H1 (cell line): ENCODE results near the gene MSH5. TPM values are rescaled to one million over a fixed set of nuclear protein-coding genes. Genes with fewer than 3 reads are reported as not detected.

Experiments used
- CTCF ChIA-PET: fragments of 300-600 bp; sonication (Branson Sonifier 250); formaldehyde crosslinking; loops from one replicate; lab custom pipeline; 2021; ENCODE audit not compliant: partially characterized antibody; lab: Charles Lee
- POLR2A ChIA-PET: fragments of 300-600 bp; sonication (Branson Sonifier 250); formaldehyde crosslinking; loops from one replicate; lab custom pipeline; 2021; ENCODE audit warnings: inconsistent platforms; ENCODE audit not compliant: partially characterized antibody; lab: Charles Lee
- DNase-seq, 2 experiments: peaks; one replicate each; pipeline versions ENCODE4 v3.0.0 to v3.0.0-alpha.2; 2010 to 2022; ENCODE audit warnings: low spot score in 2 of 2, low read depth in 1 of 2, mixed read lengths in 1 of 2
- FAIRE-seq: peaks from 2 replicates; lab custom pipeline; 2011; peaks lifted over from hg19 to GRCh38; lab: Jason Lieb, UNC
- H2AFZ ChIP-seq: 2 replicates; pipeline ENCODE4 v1.8.1; 2012; ENCODE audit warnings: low read length, inconsistent platforms
- H2AK5ac ChIP-seq: 2 replicates; pipeline ENCODE4 v1.6.1; 2013; ENCODE audit warnings: low read depth, low read length
- H2BK120ac ChIP-seq: replicated peaks from 2 replicates; pipeline ENCODE3; 2013; ENCODE audit warnings: low read depth, low read length, inconsistent platforms
- H2BK12ac ChIP-seq: 2 replicates; pipeline ENCODE4 v1.6.1; 2013; ENCODE audit warnings: low read depth, low read length
- H2BK15ac ChIP-seq: 2 replicates; pipeline ENCODE4 v1.6.1; 2013; ENCODE audit warnings: low read length
- H2BK20ac ChIP-seq: 2 replicates; pipeline ENCODE4 v1.6.1; 2013; ENCODE audit warnings: low read length
- H2BK5ac ChIP-seq: 2 replicates; pipeline ENCODE4 v1.6.1; 2013; ENCODE audit warnings: low read depth, low read length
- H3K14ac ChIP-seq: 2 replicates; pipeline ENCODE4 v1.6.1; 2013; ENCODE audit warnings: inconsistent platforms; ENCODE audit not compliant: insufficient read length
- H3K18ac ChIP-seq: 2 replicates; pipeline ENCODE4 v1.6.1; 2013; ENCODE audit warnings: low read length; ENCODE audit errors: extremely low read depth
- H3K23ac ChIP-seq: 2 replicates; pipeline ENCODE4 v1.6.1; 2013; ENCODE audit warnings: inconsistent platforms; ENCODE audit not compliant: insufficient read length
- H3K23me2 ChIP-seq: 2 replicates; pipeline ENCODE4 v1.6.1; 2013; ENCODE audit warnings: low read depth, low read length
- H3K27ac ChIP-seq: 2 replicates; pipeline ENCODE4 v1.6.1; 2011; ENCODE audit warnings: low read depth, low read length, inconsistent platforms
- H3K27me3 ChIP-seq, 4 experiments: replicated peaks in 1 of 4; 1 replicate in 1 of 4; 2 replicates in 3 of 4; pipeline versions ENCODE4 v1.6.1 to v1.8.1; 2011 to 2013; ENCODE audit warnings: low read length in 3 of 4, mild to moderate bottlenecking in 3 of 4, inconsistent platforms in 2 of 4, mixed read lengths in 2 of 4, moderate library complexity in 1 of 4; ENCODE audit not compliant: control insufficient read depth in 3 of 4, insufficient read depth in 3 of 4; ENCODE audit errors: extremely low read depth in 1 of 4
- H3K36me3 ChIP-seq, 4 experiments: 2 replicates each; pipeline versions ENCODE4 v1.6.1 to v1.8.1; 2011 to 2013; ENCODE audit warnings: mild to moderate bottlenecking in 4 of 4, low read length in 3 of 4, moderate library complexity in 2 of 4, control low read depth in 1 of 4, inconsistent platforms in 1 of 4; ENCODE audit not compliant: insufficient read depth in 4 of 4, control insufficient read depth in 2 of 4
- H3K4ac ChIP-seq: replicated peaks from 2 replicates; pipeline ENCODE3; 2013; ENCODE audit warnings: low read length, low read depth, mixed read lengths, inconsistent platforms; ENCODE audit not compliant: insufficient read length
- H3K4me1 ChIP-seq, 4 experiments: replicated peaks in 1 of 4; 1 replicate in 1 of 4; 2 replicates in 3 of 4; pipeline versions ENCODE4 v1.6.1 to v1.8.1; 2011 to 2013; ENCODE audit warnings: low read length in 3 of 4, inconsistent platforms in 2 of 4, mixed read lengths in 1 of 4; ENCODE audit not compliant: insufficient read depth in 4 of 4, control insufficient read depth in 3 of 4
- H3K4me2 ChIP-seq, 2 experiments: 2 replicates each; pipeline versions ENCODE4 v1.6.1 to v1.8.1; 2011 to 2013; ENCODE audit warnings: low read depth in 2 of 2, low read length in 2 of 2, control low read depth in 1 of 2, inconsistent platforms in 1 of 2, mild to moderate bottlenecking in 1 of 2; ENCODE audit not compliant: insufficient read depth in 1 of 2
- H3K4me3 ChIP-seq, 4 experiments: fragments of 200-600, 300-600 bp in 1 of 4; sonication (generic), shearing (Covaris generic), sonication (Bioruptor Twin) in 1 of 4; 2 replicates each; pipeline versions ENCODE4 v1.5.1 to v1.8.1; 2011 to 2016; ENCODE audit warnings: low read length in 4 of 4, low read depth in 3 of 4, control low read depth in 2 of 4, inconsistent platforms in 2 of 4, mild to moderate bottlenecking in 2 of 4, mixed read lengths in 1 of 4, moderate library complexity in 1 of 4; ENCODE audit not compliant: insufficient read depth in 2 of 4; ENCODE audit errors: extremely low read depth in 1 of 4
- H3K56ac ChIP-seq: replicated peaks from 2 replicates; pipeline ENCODE3; 2013; ENCODE audit warnings: low read depth, mild to moderate bottlenecking, mixed read lengths, low read length, inconsistent platforms; ENCODE audit not compliant: insufficient read length
- H3K79me1 ChIP-seq: 2 replicates; pipeline ENCODE4 v1.6.1; 2013; ENCODE audit warnings: low read depth, low read length, control low read depth
- H3K79me2 ChIP-seq, 2 experiments: 2 replicates each; pipeline versions ENCODE4 v1.6.1 to v1.8.1; 2012 to 2013; ENCODE audit warnings: low read length in 2 of 2, mild to moderate bottlenecking in 2 of 2, inconsistent platforms in 1 of 2; ENCODE audit not compliant: insufficient read depth in 2 of 2, control insufficient read depth in 1 of 2
- H3K9ac ChIP-seq, 4 experiments: replicated peaks in 1 of 4; 1 replicate in 1 of 4; 2 replicates in 3 of 4; pipeline versions ENCODE4 v1.6.1 to v1.8.1; 2011 to 2013; ENCODE audit warnings: low read depth in 3 of 4, low read length in 3 of 4, control low read depth in 2 of 4, mild to moderate bottlenecking in 2 of 4, moderate library complexity in 2 of 4, inconsistent platforms in 1 of 4; ENCODE audit errors: extremely low read depth in 1 of 4
- H3K9me3 ChIP-seq, 2 experiments: 2 replicates each; pipeline versions ENCODE4 v1.6.1 to v1.8.1; 2012 to 2013; ENCODE audit warnings: mild to moderate bottlenecking in 2 of 2, moderate library complexity in 2 of 2, control low read depth in 1 of 2, inconsistent platforms in 1 of 2, low read depth in 1 of 2, low read length in 1 of 2, mixed read lengths in 1 of 2; ENCODE audit not compliant: insufficient read depth in 2 of 2
- H4K20me1 ChIP-seq, 2 experiments: replicated peaks in 1 of 2; 2 replicates each; pipeline versions ENCODE3 to v1.8.1; 2011 to 2013; ENCODE audit warnings: inconsistent platforms in 2 of 2, low read length in 2 of 2, mild to moderate bottlenecking in 1 of 2; ENCODE audit not compliant: insufficient read depth in 2 of 2, control insufficient read depth in 1 of 2
- H4K5ac ChIP-seq: 2 replicates; pipeline ENCODE4 v1.6.1; 2013; ENCODE audit warnings: low read length, low read depth, mixed read lengths, inconsistent platforms; ENCODE audit not compliant: insufficient read length
- H4K8ac ChIP-seq: 2 replicates; pipeline ENCODE4 v1.8.0; 2013; ENCODE audit warnings: mild to moderate bottlenecking, moderate library complexity, low read length, inconsistent platforms; ENCODE audit not compliant: insufficient read depth; ENCODE audit errors: extremely low read depth
- H4K91ac ChIP-seq: replicated peaks from 2 replicates; pipeline ENCODE3; 2013; ENCODE audit warnings: low read length, mixed read lengths, inconsistent platforms; ENCODE audit not compliant: insufficient read length
- ASH2L ChIP-seq: fragments of 200-600, 300-600 bp; sonication (generic); IDR thresholded peaks from one replicate; pipeline ENCODE4 v1.7.1; 2017; ENCODE audit warnings: low read length
- CBX5 ChIP-seq: fragments of 300-800, 300-1000 bp; sonication (generic); IDR thresholded peaks from 2 replicates; pipeline ENCODE4 v1.7.1; 2016; ENCODE audit warnings: antibody characterized with exemption, low read length, low read depth
- CHD1 ChIP-seq: IDR thresholded peaks from 2 replicates; pipeline ENCODE4 v1.6.1; 2012; ENCODE audit warnings: low read depth, low read length, improper control_type of control experiment
- EP300 ChIP-seq, 2 experiments: IDR thresholded peaks; 1 replicate in 1 of 2; 2 replicates in 1 of 2; pipeline ENCODE4 v1.6.1; 2011 to 2012; ENCODE audit warnings: low read depth in 2 of 2, low read length in 2 of 2, mild to moderate bottlenecking in 2 of 2, borderline replicate concordance in 1 of 2, inconsistent platforms in 1 of 2, moderate library complexity in 1 of 2
- EZH2 ChIP-seq: fragments of 200-600 bp; sonication (generic); IDR thresholded peaks from 2 replicates; pipeline ENCODE4 v1.7.1; 2012; ENCODE audit warnings: low read depth, mild to moderate bottlenecking, moderate library complexity, low read length, inconsistent platforms; ENCODE audit not compliant: severe bottlenecking
- HDAC2 ChIP-seq, 2 experiments: fragments of 300-600 bp in 1 of 2; sonication (generic) in 1 of 2; IDR thresholded peaks; 2 replicates each; pipeline ENCODE4 v1.6.1; 2011 to 2012; ENCODE audit warnings: low read depth in 2 of 2, low read length in 2 of 2, mild to moderate bottlenecking in 2 of 2, moderate library complexity in 2 of 2, borderline replicate concordance in 1 of 2, inconsistent platforms in 1 of 2
- JUN ChIP-seq: IDR thresholded peaks from 2 replicates; pipeline ENCODE4 v1.6.1; 2011; ENCODE audit warnings: low read depth, mild to moderate bottlenecking, improper control_type of control experiment, low read length
- JUND ChIP-seq: IDR thresholded peaks from 2 replicates; pipeline ENCODE4 v1.6.1; 2011; ENCODE audit warnings: mild to moderate bottlenecking, improper control_type of control experiment, low read length
- POLR2A ChIP-seq, 2 experiments: IDR thresholded peaks; 1 replicate in 1 of 2; 2 replicates in 1 of 2; pipeline ENCODE4 v1.6.1; 2011; ENCODE audit warnings: low read depth in 2 of 2, low read length in 2 of 2, mild to moderate bottlenecking in 2 of 2; ENCODE audit errors: control extremely low read depth in 1 of 2
- POU5F1 ChIP-seq: IDR thresholded peaks from 2 replicates; pipeline ENCODE4 v1.6.1; 2011; ENCODE audit warnings: low read depth, mild to moderate bottlenecking, low read length, moderate library complexity
- SIRT6 ChIP-seq: IDR thresholded peaks from one replicate; pipeline ENCODE4 v1.7.1; 2012; ENCODE audit warnings: low read length, inconsistent platforms
- TBP ChIP-seq: IDR thresholded peaks from 2 replicates; pipeline ENCODE4 v1.6.1; 2011; ENCODE audit warnings: low read depth, low read length, improper control_type of control experiment
- TEAD4 ChIP-seq: IDR thresholded peaks from 2 replicates; pipeline ENCODE4 v1.6.1; 2012; ENCODE audit warnings: low read depth, low read length, inconsistent platforms, mixed read lengths
- USF2 ChIP-seq: IDR thresholded peaks from 2 replicates; pipeline ENCODE4 v1.6.1; 2011; ENCODE audit warnings: low read length, improper control_type of control experiment
- WGBS, 2 experiments: shearing (Covaris generic) in 1 of 2; methylation state at CpG; one replicate each; pipeline versions ENCODE4 v1.1.6 to v1.1.7; 2013 to 2015; ENCODE audit warnings: low lambda C conversion rate in 2 of 2, mixed read lengths in 2 of 2, inconsistent platforms in 1 of 2, low coverage in 1 of 2, missing lambda C conversion rate in 1 of 2; ENCODE audit not compliant: insufficient replicate concordance in 2 of 2, insufficient coverage in 1 of 2, insufficient read length in 1 of 2; ENCODE audit errors: extremely low coverage in 1 of 2, missing lambda C conversion rate in 1 of 2; 5-methylcytosine and 5-hydroxymethylcytosine counted together
- polyA plus RNA-seq, 7 experiments: library from polyadenylated mRNA; depleted of rRNA in 3 of 7; stranded (reverse) in 5 of 7; unstranded in 2 of 7; fragments of >200 nt in 5 of 7; fragments of 200-250 nt in 2 of 7; gene quantifications; 1 replicate in 5 of 7; 2 replicates in 1 of 7; 4 replicates in 1 of 7; pipeline versions ENCODE4 v1.2.1 to v1.2.3, GENCODE V29; 2011 to 2013; ENCODE audit warnings: missing spikeins in 2 of 7, mixed read lengths in 2 of 7
- total RNA-seq: library from RNA; stranded (reverse); fragmentation: NEBNext Ultra II Directional; extraction: Animal tissue kit (Norgen Biotek cat#: 25700); gene quantifications from 2 replicates; pipeline ENCODE4 v1.2.1, GENCODE V29; 2021

MSH5 gene
- total and polyA plus RNA-seq, 2 of the 8 experiments (the other 6 are each of a cell fraction or from before 2014, with no cell fraction given): 25.3 to 26.5 TPM

- peaks cover 7 to 24% (median 17%) of the 10 kb centered on the region in 4 experiments; a peak in 5 of 8 replicates for H3K36me3 ChIP-seq
- TF ChIP-seq CBX5: no peak
- TF ChIP-seq EZH2: no peak
- no peak for TF ChIP-seq POU5F1
- no peak for TF ChIP-seq TEAD4
- no peak for TF ChIP-seq JUND
- TF ChIP-seq JUN: no peak
- TF ChIP-seq ASH2L: no peak
- TF ChIP-seq SIRT6: no peak
- no peak for TF ChIP-seq HDAC2 (IDR thresholded peaks at IDR 0.05; ENCODE audit: borderline replicate concordance in 1 of 2, low read depth in 2 of 2, low read length in 2 of 2)
- TF ChIP-seq EP300 (IDR thresholded peaks at IDR 0.05; ENCODE audit: borderline replicate concordance in 1 of 2, low read depth in 2 of 2, low read length in 2 of 2): no peak
- no peak for TF ChIP-seq CHD1
- no peak for TF ChIP-seq TBP
- TF ChIP-seq POLR2A (IDR thresholded peaks at IDR 0.05; ENCODE audit: control extremely low read depth in 1 of 2, low read depth in 2 of 2, low read length in 2 of 2): no peak
- no peak for TF ChIP-seq USF2
Measured at GRCh38 chr6:31692353-31692752, 47.5 kb upstream of the MSH5 start.

More at GRCh38 chr6:31692353-31692752, 47.5 kb upstream of the MSH5 start:
- no peak overlapping the region for H3K4me3 ChIP-seq
- no peak overlapping the region for H2BK20ac ChIP-seq
- ChIA-PET CTCF (interaction anchor here (0.6 to 5.8 kb wide), 8 partner anchors 11 to 103 kb away, joined by 3 to 26 read pairs (median 3); partner anchors contain the start of genes GPANK1, LY6G5B, LY6G5C and VARS1), POLR2A (interaction anchor here (0.9 to 6.6 kb wide), 9 partner anchors 9 to 205 kb away, joined by 3 to 33 read pairs (median 3); partner anchors contain the start of genes ATP6V1G2, BAG6, EHMT2 and HSPA1B)
- no peak overlapping the region for H3K14ac ChIP-seq
- no peak overlapping the region for H2AFZ ChIP-seq
- no peak for DNase-seq
- H3K9me3 ChIP-seq: no peaks in the 10 kb centered on the region
- H3K4ac ChIP-seq: no peak overlapping the region
- no peak overlapping the region for H3K23ac ChIP-seq
- no peak overlapping the region for H4K91ac ChIP-seq
- WGBS, 2 experiments: 85% methylated on average over 4 of the region's 4 CpGs; no CpG with 5 or more reads in 1 of the 2 experiments
- no peak overlapping the region for H3K4me2 ChIP-seq
- H2BK12ac ChIP-seq: no peak overlapping the region
- no peak overlapping the region for H3K18ac ChIP-seq
- FAIRE-seq: no peak
- H4K5ac ChIP-seq: no peak overlapping the region
- H2BK5ac ChIP-seq: no peak overlapping the region
- H3K27ac ChIP-seq: no peak overlapping the region
- no peak overlapping the region for H3K56ac ChIP-seq
- H2BK120ac ChIP-seq: no peak overlapping the region
- no peak overlapping the region for H4K8ac ChIP-seq
- H3K27me3 ChIP-seq: no peaks in the 10 kb centered on the region
- H3K79me1 ChIP-seq: no peaks in the 10 kb centered on the region
- no peak overlapping the region for H3K9ac ChIP-seq
- no peak overlapping the region for H2BK15ac ChIP-seq
- no peaks in the 10 kb centered on the region for H3K79me2 ChIP-seq
- H2AK5ac ChIP-seq: no peak overlapping the region
- H3K4me1 ChIP-seq: peaks cover 0 to 1% (median 0%) of the 10 kb centered on the region in 4 experiments; a peak in 2 of 7 replicates
- no peaks in the 10 kb centered on the region for H4K20me1 ChIP-seq
- no peaks in the 10 kb centered on the region for H3K23me2 ChIP-seq
